ENCODE results near the gene RNASE12. TPM values are rescaled to one million over a fixed set of nuclear protein-coding genes. Genes with fewer than 3 reads are reported as not detected.
"Not testable (repeated sequence)": the region's sequence is repeated elsewhere in the genome, so short reads cannot be mapped to it uniquely, and the experiment has no call there.

The RNASE12 gene
- total RNA-seq, 1 donor from 2014 or later: not detected

DNA sequence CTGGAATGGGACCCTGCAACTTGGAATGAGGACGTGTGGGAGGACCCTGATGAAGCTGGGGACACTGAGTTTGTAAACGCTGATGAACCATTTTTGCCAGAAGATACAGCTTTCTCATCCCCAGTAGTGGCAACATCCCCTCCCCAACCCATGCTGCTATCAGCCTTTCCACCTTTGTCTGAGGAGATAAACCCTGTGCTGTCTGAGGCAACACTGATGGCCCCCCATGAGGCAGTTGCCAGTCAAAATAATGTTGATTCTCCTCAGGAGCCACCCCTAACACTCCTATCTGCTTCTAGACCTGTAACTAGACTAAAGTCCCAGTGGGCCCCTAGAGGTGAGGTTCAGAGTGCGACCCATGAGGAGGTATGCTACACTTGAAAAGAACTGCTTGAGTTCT lies 22.8 kb downstream of the RNASE12 start:
- Mint-ChIP-seq H3K4me1 (ENCODE audit: unreplicated experiment) (no peaks in the 10 kb centered on the region), H3K27me3 (ENCODE audit: unreplicated experiment) (peaks cover 2% of the 10 kb centered on the region)
- no peak for TF ChIP-seq CTCF (IDR thresholded peaks at IDR 0.05)

GRCh38 chr14:20567199-20567598 lies 24.0 kb downstream of the RNASE12 start:
- not testable (repeated sequence) for H3K4me1 Mint-ChIP-seq (ENCODE audit: unreplicated experiment); H3K27ac Mint-ChIP-seq (ENCODE audit: unreplicated experiment); H3K36me3 Mint-ChIP-seq (ENCODE audit: unreplicated experiment); DNase-seq (ENCODE audit: extremely low spot score, unreplicated experiment); H3K4me3 Mint-ChIP-seq (ENCODE audit: unreplicated experiment); H3K9me3 Mint-ChIP-seq (ENCODE audit: unreplicated experiment)
- peaks cover 10% of the 10 kb centered on the region for H3K27me3 Mint-ChIP-seq (ENCODE audit: unreplicated experiment)

More for the DNA sequence above, 22.8 kb downstream of the RNASE12 start:
- Mint-ChIP-seq H3K9me3 (ENCODE audit: unreplicated experiment) (peaks cover 8% of the 10 kb centered on the region), H3K36me3 (ENCODE audit: unreplicated experiment) (no peaks in the 10 kb centered on the region), H3K4me3 (ENCODE audit: unreplicated experiment) (no peak overlapping the region), H3K27ac (ENCODE audit: unreplicated experiment) (no peak overlapping the region)
- DNase-seq (ENCODE audit: extremely low spot score, unreplicated experiment): no peak

DNA sequence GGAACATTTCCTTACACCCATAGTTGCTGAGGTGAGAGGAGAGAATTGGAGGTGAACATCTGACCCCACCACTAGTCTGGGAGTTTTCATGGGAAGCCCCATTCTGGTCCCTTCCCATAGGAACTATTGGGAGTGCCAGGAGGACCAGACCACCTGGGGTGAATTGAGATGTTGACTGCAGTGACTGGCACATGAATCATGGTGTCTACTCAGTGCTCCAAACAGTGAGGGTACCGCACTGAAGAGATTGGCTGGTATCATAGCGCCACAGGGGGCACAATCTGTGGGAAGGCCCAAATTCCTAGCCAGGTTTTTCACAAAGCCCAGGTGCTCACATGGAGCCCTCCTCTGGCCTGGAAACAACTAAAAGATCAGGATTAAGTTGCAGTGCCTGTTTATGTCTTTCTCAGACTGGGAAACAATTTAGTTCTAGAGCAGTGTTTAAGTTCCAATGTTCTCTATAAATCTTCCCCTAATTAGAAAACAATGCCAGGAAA lies 26.6 kb downstream of the RNASE12 start:
- no peaks in the 10 kb centered on the region for H3K4me1 Mint-ChIP-seq (ENCODE audit: unreplicated experiment)
- TF ChIP-seq CTCF (IDR thresholded peaks at IDR 0.05): no peak
- no peak overlapping the region for H3K27ac Mint-ChIP-seq (ENCODE audit: unreplicated experiment)
- H3K9me3 Mint-ChIP-seq (ENCODE audit: unreplicated experiment): peaks cover 8% of the 10 kb centered on the region
- no peak overlapping the region for H3K4me3 Mint-ChIP-seq (ENCODE audit: unreplicated experiment)
- H3K36me3 Mint-ChIP-seq (ENCODE audit: unreplicated experiment): no peaks in the 10 kb centered on the region
- peaks cover 15% of the 10 kb centered on the region for H3K27me3 Mint-ChIP-seq (ENCODE audit: unreplicated experiment)
- no peak for DNase-seq (ENCODE audit: extremely low spot score, unreplicated experiment)

DNA sequence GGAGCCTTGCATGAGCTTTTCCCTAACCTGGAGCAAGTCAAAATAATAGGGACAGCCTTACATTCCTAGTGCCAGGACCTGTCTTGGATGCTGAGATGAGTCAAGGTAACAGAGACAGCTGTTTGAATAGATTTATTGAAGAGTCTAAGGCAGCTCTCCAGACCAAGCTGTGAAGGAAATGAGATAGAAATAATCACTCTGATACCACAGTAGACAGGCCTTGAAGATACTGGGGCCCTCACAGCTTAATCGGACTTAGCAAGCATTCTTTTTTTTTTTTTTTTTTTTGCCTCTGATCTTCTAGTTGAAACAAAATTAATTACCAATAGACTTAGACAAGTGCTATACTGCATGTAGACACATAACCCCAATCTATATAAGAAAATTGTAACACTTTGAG lies 27.2 kb downstream of the RNASE12 start:
- no peak overlapping the region for H3K27ac Mint-ChIP-seq (ENCODE audit: unreplicated experiment)
- no peaks in the 10 kb centered on the region for H3K36me3 Mint-ChIP-seq (ENCODE audit: unreplicated experiment)
- DNase-seq (ENCODE audit: extremely low spot score, unreplicated experiment): no peak
- no peaks in the 10 kb centered on the region for H3K4me1 Mint-ChIP-seq (ENCODE audit: unreplicated experiment)
- peaks cover 5% of the 10 kb centered on the region for H3K9me3 Mint-ChIP-seq (ENCODE audit: unreplicated experiment)
- TF ChIP-seq CTCF (IDR thresholded peaks at IDR 0.05): no peak
- H3K27me3 Mint-ChIP-seq (ENCODE audit: unreplicated experiment): peaks cover 15% of the 10 kb centered on the region
- no peak overlapping the region for H3K4me3 Mint-ChIP-seq (ENCODE audit: unreplicated experiment)

- Mint-ChIP-seq H3K36me3 (ENCODE audit: unreplicated experiment) (no peaks in the 10 kb centered on the region), H3K27me3 (ENCODE audit: unreplicated experiment) (peaks cover 20% of the 10 kb centered on the region), H3K27ac (ENCODE audit: unreplicated experiment) (no peak within 1 kb of the TSS), H3K9me3 (ENCODE audit: unreplicated experiment) (no peaks in the 10 kb centered on the region), H3K4me1 (ENCODE audit: unreplicated experiment) (no peaks in the 10 kb centered on the region), H3K4me3 (ENCODE audit: unreplicated experiment) (no peak within 1 kb of the TSS)
- DNase-seq (ENCODE audit: extremely low spot score, unreplicated experiment): no peak
- TF ChIP-seq CTCF (IDR thresholded peaks at IDR 0.05): no peak
Observed at GRCh38 chr14:20560961-20561360, 30.2 kb downstream of the RNASE12 start, which contains the start of gene RNASE9. TSS of gene RNASE9 (minus strand) at chr14:20561047.

DNA sequence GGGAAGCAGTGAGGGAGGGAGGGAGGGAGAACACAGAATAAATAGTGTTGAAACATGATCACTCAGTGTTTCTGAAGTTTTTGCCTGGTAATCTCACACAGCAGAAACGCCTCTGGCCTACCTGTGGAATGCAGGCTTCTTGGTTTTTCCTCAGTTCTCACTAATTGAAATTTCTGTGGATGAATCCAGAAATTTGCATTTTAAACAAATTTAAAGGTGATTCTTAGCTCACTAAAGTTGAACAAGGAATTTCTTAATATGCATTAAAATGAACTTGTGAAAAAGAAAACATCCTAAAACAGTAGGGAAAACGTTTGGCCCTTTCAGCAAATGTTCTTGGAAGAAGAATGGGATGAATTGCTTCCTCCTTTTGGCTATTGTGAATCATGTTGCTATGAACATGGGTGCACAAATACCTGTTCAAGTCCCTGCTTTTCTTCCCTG lies 31.7 kb downstream of the RNASE12 start:
- Mint-ChIP-seq H3K27me3 (ENCODE audit: unreplicated experiment) (peaks cover 20% of the 10 kb centered on the region), H3K4me3 (ENCODE audit: unreplicated experiment) (no peak overlapping the region), H3K36me3 (ENCODE audit: unreplicated experiment) (no peaks in the 10 kb centered on the region), H3K4me1 (ENCODE audit: unreplicated experiment) (no peaks in the 10 kb centered on the region), H3K27ac (ENCODE audit: unreplicated experiment) (no peak overlapping the region), H3K9me3 (ENCODE audit: unreplicated experiment) (no peaks in the 10 kb centered on the region)
- DNase-seq (ENCODE audit: extremely low spot score, unreplicated experiment): no peak
- TF ChIP-seq CTCF (IDR thresholded peaks at IDR 0.05): no peak
